Measurements from ENCODE around the gene WAS. TPM values are rescaled to one million over a fixed set of nuclear protein-coding genes. Genes with fewer than 3 reads are reported as not detected.

WAS gene
- total RNA-seq, 1 experiment from 2014 or later: 0.24 TPM

GRCh38 chrX:48700246-48700645 is 16.6 kb downstream of the WAS start:
- H3K4me1 ChIP-seq (ENCODE audit: insufficient read depth, low read length): no peaks in the 10 kb centered on the region
- H3K27me3 Mint-ChIP-seq (ENCODE audit: low read depth): peaks cover 4% of the 10 kb centered on the region; the same call in 1 of the 2 replicates
- H3K18ac ChIP-seq (ENCODE audit: insufficient read length, low read depth, low read length): no peak overlapping the region
- H3K27me3 ChIP-seq (ENCODE audit: insufficient read depth, low read length): no peaks in the 10 kb centered on the region
- H3K23me2 ChIP-seq (ENCODE audit: insufficient read length, low read depth, low read length, poor library complexity, severe bottlenecking): no peaks in the 10 kb centered on the region
- H2BK20ac ChIP-seq (ENCODE audit: low read depth, low read length, poor library complexity, severe bottlenecking): no peak overlapping the region
- H2BK12ac ChIP-seq (ENCODE audit: insufficient read length, low read depth, low read length): no peak overlapping the region
- H3K9me3 Mint-ChIP-seq: peaks cover 78 to 82% of the 10 kb centered on the region in 2 experiments
- H2AK5ac ChIP-seq (ENCODE audit: insufficient read length, low read length): no peak overlapping the region
- peaks cover 38 to 62% (median 54%) of the 10 kb centered on the region in 3 experiments; a peak in 6 of 7 replicates for H3K36me3 Mint-ChIP-seq (ENCODE audit: insufficient read depth in 1 of 3, low read depth in 3 of 3)
- H3K23ac ChIP-seq (ENCODE audit: insufficient read length, low read depth, low read length): no peak overlapping the region
- no peak overlapping the region for H2BK120ac ChIP-seq (ENCODE audit: low read depth, low read length, poor library complexity, severe bottlenecking)
- H3K9ac ChIP-seq (ENCODE audit: extremely low read depth, insufficient read length, low read length): no peak overlapping the region
- no peak overlapping the region for H3K56ac ChIP-seq (ENCODE audit: insufficient read length, low read depth, low read length)
- no CpG with 5 or more reads among the region's 23 CpGs for WGBS (ENCODE audit: extremely low coverage, insufficient read length, low lambda C conversion rate)
- H2BK15ac ChIP-seq (ENCODE audit: low read depth, low read length): no peak overlapping the region
- H2AFZ ChIP-seq (ENCODE audit: low read length): no peak overlapping the region
- no peak overlapping the region for H3K4me3 Mint-ChIP-seq
- no peak overlapping the region for H3K27ac ChIP-seq (ENCODE audit: insufficient read length, low read depth, low read length)
- no peak overlapping the region for H3T11ph ChIP-seq (ENCODE audit: low read length)
- no peak overlapping the region for H3K27ac Mint-ChIP-seq
- peaks cover 26 to 32% of the 10 kb centered on the region in 2 experiments for H3K4me1 Mint-ChIP-seq
- no peak overlapping the region for H4K8ac ChIP-seq (replicated peaks; ENCODE audit: insufficient read length, low read depth, low read length)
- peaks cover 40% of the 10 kb centered on the region for H3K9me3 ChIP-seq (ENCODE audit: control insufficient read depth, low read depth, low read length)
- no peaks in the 10 kb centered on the region for H3K79me1 ChIP-seq (ENCODE audit: insufficient read depth, low read depth, low read length, poor library complexity, severe bottlenecking)
- DNase-seq: no peak
- H4K91ac ChIP-seq (ENCODE audit: insufficient read length, low read depth, low read length): no peak overlapping the region
- no peak overlapping the region for H4K5ac ChIP-seq (ENCODE audit: insufficient read length, low read depth, low read length)
- no peak overlapping the region for H3K4me2 ChIP-seq (ENCODE audit: insufficient read depth, insufficient read length, low read length)
- no peak overlapping the region for H3K14ac ChIP-seq (ENCODE audit: insufficient read depth, low read length)
- no peaks in the 10 kb centered on the region for H4K20me1 ChIP-seq (ENCODE audit: control insufficient read depth, insufficient read depth, insufficient read length)
- no peaks in the 10 kb centered on the region for H3K79me2 ChIP-seq (ENCODE audit: insufficient read depth, low read length)
- no peak overlapping the region for H3K4ac ChIP-seq (ENCODE audit: low read depth, low read length)
- no peak overlapping the region for H2BK5ac ChIP-seq (ENCODE audit: insufficient read length, low read length)
- no peak for TF ChIP-seq CTCF (conservative IDR thresholded peaks at IDR 0.05)
